ENCODE measurements around the gene STK10. TPM values are rescaled to one million over a fixed set of nuclear protein-coding genes. Genes with fewer than 3 reads are reported as not detected.

The STK10 gene
- total and polyA plus RNA-seq, 2 of the 8 experiments (the other 6 are each of a cell fraction or from before 2014, with no cell fraction given), result 10.5 to 21.4 TPM

DNA sequence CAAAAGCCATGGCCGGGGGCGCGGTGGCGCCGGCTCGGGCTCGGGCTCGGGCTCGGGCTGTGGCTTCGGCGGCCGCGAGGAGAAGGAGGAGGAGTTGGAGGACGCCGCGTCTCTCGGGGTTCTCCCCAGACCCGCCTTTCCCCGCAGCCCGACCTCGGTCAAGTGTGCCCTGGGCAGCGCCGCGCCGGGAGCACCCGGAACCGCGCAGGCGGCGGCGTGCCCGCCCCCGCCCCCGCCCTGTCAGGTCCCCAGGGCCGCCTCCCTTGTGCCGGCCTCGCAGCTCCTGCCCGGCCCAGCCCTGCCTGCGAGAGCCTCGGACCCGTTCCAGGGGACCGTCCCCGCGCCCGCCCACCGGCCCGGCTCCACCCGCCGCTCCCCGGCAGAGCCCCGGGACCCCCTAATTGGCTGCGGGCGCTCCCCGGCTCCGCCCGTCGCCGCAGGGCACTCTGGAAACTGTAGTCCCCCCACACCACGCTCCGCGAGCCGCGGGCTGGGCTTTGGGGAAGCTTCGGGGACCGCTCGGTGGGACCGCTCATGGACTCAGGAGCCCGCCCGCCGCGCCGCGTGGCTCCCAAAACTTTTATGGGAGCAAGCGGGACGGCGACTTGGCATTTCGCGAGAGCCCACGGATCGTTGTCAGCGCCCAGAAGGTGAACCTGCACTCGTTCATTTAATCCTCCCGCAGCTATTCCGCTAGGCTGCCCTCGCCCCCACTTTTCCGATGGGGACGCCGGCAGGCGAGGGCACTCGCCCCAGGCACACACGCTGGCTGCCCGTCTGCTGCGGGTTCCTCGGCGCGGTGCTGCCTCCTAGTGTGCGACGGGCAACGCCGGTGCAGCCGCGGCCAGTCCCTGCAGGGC lies at the start of gene STK10 (continued):
- TF ChIP-seq KDM1A (IDR thresholded peaks at IDR 0.05; ENCODE audit: borderline replicate concordance, low read length) (peak; percentile 87), ZNF274 (IDR thresholded peaks at IDR 0.05; ENCODE audit: borderline replicate concordance, extremely low read depth, low read length) (no peak), RNF2 (IDR thresholded peaks at IDR 0.05; ENCODE audit: borderline replicate concordance, low read depth, low read length, missing control alignments, poor library complexity, severe bottlenecking) (no peak), EP300 (IDR thresholded peaks at IDR 0.05; ENCODE audit: borderline replicate concordance in 1 of 2, low read depth in 2 of 2, low read length in 2 of 2) (peak in 1 of 2 experiments; percentile 91; a peak in 1 of 3 replicates), CEBPB (IDR thresholded peaks at IDR 0.05; ENCODE audit: low read depth, low read length) (no peak), NRF1 (IDR thresholded peaks at IDR 0.05; ENCODE audit: low read depth, low read length) (0 out of 2 replicates have a peak, but pooled peaks have one; percentile 5), CBX8 (IDR thresholded peaks at IDR 0.05; ENCODE audit: borderline replicate concordance, low read depth, low read length) (no peak), CTCF (IDR thresholded peaks at IDR 0.05; ENCODE audit: control extremely low read depth in 1 of 3, insufficient read depth in 1 of 3, low read depth in 1 of 3, low read length in 3 of 3) (peak; percentile 86 to 94 (median 86)), HDAC6 (IDR thresholded peaks at IDR 0.05; ENCODE audit: low read depth, low read length) (no peak), TEAD4 (IDR thresholded peaks at IDR 0.05; ENCODE audit: low read depth, low read length) (no peak; the same call in 1 of the 2 replicates), ATF2 (IDR thresholded peaks at IDR 0.05; ENCODE audit: low read length) (no peak), MAFK (IDR thresholded peaks at IDR 0.05; ENCODE audit: low read depth, low read length) (no peak), SIN3A (conservative IDR thresholded peaks at IDR 0.05 in 1 of 2, IDR thresholded peaks at IDR 0.05 in 1 of 2; ENCODE audit: low read depth in 1 of 2, low read length in 2 of 2) (peak in 1 of 2 experiments; percentile 51; a peak in 1 of 4 replicates), KDM5A (IDR thresholded peaks at IDR 0.05; ENCODE audit: low read length) (no peak), CREB1 (IDR thresholded peaks at IDR 0.05) (0 out of 2 replicates have a peak, but pooled peaks have one; percentile 13), MAX (IDR thresholded peaks at IDR 0.05) (peak; percentile 54; the same call in 1 of the 2 replicates)
- TF ChIP-seq, protein P1, sequence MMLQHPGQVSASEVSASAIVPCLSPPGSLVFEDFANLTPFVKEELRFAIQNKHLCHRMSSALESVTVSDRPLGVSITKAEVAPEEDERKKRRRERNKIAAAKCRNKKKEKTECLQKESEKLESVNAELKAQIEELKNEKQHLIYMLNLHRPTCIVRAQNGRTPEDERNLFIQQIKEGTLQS (IDR thresholded peaks at IDR 0.05; ENCODE audit: insufficient read depth, low read depth, low read length), result no peak

Measured in H1 (cell line).